ENCODE data around the gene SRGAP1.
"Not testable (repeated sequence)": the region's sequence is repeated elsewhere in the genome, so short reads cannot be mapped to it uniquely, and the experiment has no call there.

Gene SRGAP1

DNA sequence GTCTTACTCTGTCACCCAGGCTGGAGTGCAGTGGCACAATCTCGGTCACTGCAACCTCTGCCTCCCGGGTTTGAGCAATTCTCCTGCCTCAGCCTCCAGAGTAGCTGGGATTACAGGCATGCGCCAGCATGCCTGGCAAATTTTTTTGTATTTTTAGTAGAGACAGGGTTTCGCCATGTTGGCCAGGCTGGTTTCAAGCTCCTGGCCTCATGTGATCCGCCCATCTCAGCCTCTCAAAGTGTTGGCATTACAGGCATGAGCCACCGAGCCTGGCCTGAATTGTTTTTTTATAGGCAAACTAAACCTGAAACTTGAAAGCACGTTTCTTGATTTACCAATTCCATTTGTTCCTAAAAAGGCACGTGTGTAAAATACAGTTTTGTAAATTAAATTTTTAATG lies 173.6 kb downstream of the SRGAP1 start:
- not testable (repeated sequence) for DNase-seq

DNA sequence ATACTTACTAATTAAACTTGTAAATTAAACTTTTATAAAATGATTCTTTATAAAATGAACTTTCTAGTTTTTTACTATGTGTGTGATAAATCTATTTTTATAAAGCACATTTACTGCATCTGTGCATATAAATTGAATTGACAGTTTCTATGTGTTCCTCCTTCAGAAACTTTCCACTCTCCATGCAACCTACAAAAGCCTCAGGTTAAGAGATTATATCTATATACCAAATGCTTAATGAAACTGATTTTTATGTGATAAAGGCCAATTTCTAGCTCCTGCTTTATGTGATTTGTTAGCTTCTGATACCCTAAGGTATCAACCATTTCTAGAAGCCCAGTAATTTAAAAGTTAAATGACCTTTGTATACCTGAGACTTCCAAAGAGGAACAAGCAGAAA lies 174.0 kb downstream of the SRGAP1 start:
- no peak for DNase-seq

DNA sequence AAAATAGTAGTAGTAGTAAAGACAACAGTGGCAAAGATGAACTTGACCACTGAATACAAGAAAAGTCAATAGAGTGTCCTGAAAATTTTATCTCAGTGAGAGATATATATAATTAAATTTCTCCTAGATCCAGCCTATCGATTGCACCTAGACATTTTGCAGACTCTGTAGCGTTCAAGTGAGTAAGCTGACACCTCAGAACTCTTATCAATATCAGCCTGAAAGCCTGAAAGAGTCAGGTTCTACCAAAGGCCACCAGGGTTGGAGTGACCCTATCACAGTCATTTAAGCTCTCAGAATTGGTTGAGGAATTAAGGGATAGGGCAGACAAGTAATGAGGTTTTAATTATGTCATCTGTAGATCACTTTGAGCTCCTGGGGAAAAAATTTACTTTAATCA lies 174.6 kb downstream of the SRGAP1 start:
- no peak for DNase-seq

DNA sequence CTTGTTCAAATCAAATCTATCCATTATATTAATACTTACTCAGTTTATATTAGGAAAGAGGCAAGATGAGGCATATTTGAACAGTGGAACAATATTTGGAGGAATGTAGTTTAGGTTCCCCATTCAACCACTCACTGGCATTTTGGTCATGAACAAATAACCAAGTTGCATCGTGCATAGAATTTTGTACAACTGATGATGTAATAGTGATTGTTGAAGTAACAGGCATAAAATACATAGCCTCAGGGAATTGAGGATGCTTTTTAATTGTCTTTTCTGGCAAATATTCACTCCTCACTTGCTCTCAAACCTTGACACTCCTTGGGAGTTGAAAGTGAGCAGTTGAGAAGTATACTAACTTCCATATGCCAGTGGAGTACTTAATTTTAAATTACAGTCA lies 175.2 kb downstream of the SRGAP1 start:
- DNase-seq, result no peak

DNA sequence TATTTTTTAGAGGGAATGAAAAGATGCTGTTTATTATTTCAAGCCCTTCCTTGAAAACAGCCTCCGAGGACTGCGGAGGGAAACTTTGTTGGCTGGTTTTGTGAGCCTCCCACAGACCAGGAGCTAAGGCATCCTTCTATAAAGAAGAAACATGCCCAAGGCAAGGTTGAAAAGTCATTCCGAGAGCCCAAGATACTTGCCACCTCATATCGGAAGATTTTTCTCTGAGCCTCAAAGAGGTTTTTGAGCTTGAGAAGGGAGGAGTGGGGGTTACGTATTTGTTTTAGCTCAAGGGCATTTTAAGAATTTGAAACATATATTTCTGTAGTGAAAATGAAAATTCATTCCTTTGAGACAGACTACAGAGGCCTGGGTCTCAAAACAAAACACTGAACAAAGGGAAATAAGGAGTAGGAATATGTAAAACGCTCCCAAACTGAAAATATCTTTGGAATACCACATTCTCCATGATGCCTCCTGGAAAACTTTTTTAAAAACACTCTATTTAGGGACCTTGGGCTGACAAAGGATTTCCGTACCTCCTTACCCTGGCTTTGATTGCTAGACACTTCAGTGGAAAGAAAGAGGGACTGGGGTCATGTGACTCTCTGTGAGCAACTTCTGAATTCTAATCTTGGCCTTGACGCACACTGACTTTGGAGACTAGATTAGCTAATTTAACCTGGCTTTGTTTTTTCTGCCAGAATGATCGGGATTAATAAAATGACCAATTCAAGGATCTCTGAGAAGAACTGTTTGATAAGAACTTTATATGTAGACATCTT lies 180.9 kb downstream of the SRGAP1 start:
- no peak for DNase-seq

DNA sequence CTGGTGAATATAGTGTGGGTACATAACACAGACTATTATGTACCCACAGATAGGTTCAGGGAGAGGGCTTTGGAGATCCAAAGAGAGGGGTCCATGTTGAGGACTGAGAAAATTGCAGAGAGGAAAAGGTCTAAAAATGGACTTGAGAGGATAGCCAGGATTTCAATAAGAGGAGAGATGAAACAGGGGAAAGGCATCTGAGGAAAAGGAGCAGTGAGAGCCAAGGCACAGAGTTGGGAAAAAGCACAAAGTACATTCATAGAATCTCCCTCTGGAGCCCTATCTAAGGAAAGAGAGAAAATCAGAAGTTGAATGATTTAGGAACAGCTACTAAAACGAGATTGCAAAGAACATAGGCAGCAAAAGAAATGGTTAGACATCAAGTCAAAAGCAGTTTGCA lies 182.8 kb downstream of the SRGAP1 start:
- DNase-seq, result no peak

DNA sequence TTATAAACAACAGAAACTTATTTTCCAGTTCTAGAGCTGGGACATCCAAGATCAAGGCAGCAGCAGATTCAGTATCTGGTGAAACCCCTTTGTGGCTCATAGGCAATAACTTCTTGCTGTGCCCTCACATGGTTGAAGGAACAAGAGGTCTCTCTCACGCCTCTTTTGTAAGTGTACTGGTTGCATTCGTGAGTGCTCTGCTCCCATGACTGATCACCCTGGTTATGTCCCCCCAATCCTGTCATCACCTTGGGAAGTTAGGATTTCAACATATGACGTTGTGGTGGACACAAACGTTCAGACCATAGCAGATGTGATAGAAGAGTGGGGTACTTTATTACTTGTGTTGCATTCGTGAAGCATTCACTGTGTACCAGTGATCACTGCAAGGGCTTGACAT lies 184.0 kb downstream of the SRGAP1 start:
- no peak for DNase-seq

DNA sequence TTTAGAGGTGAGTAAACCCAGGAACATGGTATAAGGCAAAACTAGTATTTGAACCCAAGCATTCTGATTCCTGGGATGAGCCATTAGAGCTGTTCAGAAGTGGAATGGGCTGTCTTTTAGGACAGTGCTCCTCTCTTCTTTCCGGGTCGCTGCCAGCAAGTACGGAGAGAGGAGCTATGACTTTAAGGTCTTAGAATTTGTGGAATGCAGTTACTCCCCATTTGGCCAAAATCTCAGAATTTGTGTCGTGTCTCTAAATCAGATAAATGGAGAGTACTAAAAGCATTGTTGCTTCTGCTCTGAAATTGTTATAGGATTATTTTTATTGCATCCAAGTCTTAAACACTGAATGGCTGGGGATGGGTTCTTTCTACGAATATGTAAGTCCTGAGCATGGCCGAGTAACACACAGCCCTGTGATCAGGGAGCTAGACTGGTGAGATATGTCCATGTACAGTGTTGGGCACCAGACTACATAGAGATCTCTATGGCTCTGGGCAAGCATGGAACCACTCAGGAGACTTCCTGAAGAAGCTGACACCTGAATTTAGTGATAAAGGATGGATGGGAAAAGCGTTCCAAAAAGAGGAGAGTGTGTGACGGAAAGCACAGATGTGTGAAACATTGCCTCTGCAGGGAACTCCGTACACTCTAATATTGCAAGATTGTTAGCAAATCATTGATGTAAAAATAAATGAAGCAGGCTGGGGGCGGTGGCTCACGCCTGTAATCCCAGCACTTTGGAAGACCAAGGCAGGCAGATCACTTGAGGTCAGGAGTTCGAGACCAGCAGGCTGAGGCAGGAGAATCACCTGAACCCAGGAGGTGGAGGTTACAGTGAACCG lies 184.7 kb downstream of the SRGAP1 start:
- DNase-seq, result no peak

DNA sequence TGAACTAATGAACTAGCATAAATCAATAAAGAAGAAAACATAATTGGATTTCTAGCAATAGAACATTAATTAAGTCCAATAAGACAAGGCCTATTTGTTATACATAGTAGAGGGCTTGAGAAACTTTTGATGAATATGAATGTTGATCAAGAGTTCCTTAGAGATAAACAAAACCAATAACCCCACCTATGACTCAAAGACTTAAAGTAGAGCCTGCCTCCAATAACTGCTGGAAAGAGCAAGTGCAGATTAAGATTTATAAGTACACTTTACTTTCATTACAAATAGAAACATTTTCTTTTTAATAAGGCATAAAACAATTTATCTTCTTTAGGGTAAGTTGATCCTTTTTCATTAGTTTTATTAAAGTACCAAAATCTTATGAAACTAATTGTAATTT lies 185.7 kb downstream of the SRGAP1 start:
- no peak for DNase-seq

DNA sequence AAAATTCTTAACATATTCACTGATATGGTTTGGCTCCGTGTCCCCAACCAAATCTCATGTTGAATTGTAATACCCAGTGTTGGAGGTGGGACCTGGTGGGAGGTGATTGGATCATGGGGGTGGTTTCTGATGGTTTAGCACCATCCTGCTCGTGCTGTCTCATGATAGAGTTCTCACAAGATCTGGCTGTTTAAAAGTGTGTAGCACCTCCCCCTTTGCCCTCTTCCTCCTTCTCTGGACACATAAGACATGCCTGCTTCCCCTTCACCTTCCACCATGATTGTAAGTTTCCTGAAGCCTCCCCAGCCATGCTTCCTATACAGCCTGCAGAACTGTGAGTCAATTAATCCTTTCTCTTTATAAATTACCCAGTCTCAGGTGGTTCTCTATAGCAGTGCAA lies 189.6 kb downstream of the SRGAP1 start:
- not testable (repeated sequence) for DNase-seq

DNA sequence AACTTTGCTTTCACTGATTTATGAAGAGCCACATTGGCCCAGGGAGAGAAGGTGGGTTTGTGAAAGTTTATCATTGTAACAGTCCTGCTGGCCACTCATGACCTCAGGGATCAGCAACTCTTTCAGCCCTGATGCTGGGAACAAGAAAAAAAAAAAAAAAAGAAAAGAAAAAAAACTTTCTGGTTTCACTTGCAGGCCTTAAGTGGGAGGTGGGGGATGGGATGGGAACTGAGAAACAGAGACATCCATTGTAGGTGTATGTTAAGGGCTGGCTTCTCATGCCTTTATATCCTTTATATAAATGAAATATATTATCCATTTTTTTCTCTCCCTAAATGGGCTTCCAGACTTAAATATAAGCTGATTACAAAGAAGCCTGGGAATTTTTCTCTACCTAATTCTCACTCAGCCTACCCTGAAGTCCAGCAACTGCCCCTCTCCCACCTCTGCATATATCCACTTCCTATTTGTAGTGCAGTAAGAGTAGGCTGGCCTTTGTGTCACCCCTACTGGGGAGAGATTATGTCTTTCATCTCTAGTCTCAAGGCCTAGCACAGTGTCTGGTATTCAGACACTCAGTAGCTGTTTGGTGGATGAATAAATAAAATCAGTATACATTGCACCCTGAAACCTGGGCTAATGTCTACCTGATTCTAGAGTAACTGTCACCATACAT lies 190.5 kb downstream of the SRGAP1 start:
- DNase-seq, result no peak

DNA sequence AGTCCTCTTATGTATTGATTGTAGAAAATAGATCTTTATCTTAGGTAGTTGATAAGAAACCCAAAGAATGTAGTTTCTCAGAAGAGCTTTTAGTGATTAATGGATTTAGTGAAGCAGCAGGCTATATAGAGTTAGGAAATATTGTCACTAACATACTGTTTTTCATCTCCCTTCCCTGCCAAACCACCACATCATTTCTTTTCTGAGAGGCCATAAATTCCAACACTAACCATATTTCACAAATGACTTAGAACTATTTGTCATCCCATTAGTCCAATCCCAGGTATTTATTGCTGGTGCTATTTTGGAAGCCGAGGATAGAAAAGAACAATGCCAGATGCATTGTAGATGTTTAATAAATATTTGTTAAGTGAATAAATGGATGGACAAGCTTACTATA lies 191.9 kb downstream of the SRGAP1 start:
- DNase-seq, result no peak

DNA sequence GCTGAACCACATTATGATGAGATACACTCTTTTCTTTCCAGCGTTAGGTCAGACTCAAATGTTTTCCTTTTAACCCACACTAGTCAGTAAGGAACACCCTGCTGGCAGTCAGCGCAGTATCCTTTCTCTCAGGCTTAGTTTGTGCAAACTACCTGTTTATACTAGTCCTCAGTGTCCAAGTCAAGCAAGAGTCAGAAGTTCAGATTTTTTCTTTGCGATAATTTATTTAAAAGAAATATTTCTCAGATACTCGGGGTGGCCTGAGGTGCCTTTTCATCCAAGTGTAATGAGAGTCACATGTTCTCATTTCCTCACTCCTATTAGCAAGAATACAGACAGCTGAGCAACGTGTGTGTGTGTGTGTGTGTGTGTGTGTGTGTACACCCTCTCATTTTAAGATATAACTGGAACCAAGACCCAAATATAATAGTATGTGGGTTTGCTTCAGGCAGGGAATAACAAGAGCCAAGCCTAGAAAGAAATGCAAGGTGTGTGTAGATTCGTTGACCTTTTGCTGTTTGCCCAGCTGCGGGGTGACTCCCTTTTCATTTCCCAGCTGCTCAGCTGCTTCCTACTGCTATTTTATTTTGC lies 194.9 kb downstream of the SRGAP1 start:
- peak; percentile 65 for DNase-seq

DNA sequence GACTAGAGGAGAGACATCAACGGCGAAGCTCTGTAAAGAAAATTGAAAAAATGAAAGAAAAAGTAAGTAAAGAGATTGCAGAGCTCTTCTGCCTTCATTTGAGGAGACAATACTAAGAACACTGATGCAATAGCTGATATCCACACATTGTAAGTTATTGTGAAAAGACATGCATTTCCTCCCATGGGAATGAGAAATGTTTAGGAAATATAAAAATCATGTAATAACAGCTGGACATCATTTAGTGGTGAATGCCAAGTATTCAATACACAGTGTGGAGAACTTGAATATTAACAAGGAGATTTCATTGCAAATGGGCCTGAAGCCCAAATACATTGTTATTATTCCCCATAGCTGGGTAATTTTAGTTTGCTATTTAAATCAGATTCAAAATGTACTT lies 198.4 kb downstream of the SRGAP1 start:
- DNase-seq, result no peak

DNA sequence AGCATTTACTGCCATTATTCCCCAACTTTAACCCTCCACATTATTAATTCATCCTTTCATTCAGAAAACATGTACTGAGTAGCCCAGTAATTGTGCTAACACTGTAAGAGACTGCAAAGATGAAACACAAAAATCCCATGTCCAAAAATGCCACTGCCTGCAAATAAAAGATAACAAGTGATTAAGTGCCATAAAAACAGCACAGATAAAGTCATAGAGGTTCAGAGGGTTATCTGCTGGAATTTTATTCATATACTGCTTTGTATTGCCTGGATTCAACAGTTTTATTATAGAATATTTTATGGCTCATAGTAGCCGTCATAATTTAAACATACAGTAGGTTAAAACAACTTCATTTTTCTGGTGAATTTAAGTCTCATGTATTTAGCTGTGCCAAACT lies 199.7 kb downstream of the SRGAP1 start:
- DNase-seq, result no peak

DNA sequence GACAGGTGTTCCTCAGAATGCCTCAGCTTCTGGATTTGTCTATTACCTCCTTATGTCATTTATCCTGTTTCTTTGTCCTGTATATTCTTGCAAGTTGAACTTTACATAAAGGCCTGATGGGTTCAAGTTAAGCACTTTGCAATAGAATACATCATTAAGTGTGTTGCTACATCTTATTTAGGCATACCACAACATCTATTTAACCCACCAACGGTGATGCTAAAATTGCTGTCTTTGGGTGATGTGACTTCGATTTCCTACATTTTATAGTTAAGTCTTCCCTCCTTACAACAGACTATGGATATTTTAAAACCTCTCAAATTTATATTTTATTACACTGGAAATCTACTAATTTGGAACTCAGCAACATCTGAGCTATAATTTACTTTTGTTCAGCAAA lies 206.6 kb downstream of the SRGAP1 start:
- DNase-seq, result no peak

DNA sequence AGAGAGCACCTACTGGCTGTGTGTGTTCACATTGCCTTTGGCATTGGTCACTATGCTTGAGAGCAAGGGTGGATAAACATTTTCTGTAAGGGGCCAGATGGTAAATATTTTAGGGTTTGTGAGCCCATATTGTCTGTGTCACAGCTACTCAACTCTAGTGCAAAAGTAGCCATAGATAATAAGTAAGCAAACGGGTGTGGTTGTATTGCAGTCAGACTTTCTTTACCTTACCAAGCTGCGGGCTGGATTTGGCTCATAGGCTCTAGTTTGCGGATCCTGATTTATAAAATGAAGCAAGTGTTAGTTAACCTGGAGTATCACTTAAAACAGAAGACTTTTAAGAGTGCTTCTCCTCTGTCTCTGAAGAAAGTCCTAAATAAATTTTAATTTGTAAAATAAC lies 208.6 kb downstream of the SRGAP1 start:
- no peak for DNase-seq

DNA sequence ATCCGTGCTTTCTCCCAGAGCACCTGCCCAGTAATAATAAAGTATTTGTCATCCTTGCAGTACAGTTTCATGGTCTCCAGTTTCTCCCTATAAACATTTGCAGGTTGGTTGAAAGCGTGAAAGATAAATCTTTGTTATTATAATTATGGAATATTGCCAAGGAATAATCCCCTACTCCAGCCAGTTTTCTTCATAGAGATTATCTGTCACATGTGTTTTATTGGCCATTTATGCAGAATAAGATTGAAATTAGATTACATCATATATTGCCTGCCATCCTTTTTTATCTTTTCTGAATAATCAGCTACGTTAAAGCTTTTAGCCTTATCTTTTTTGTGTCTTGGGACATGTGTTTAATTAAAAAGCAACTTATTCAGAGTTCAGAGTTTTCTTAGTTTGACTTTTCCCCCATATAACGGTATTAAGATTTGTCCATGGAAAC lies 209.6 kb downstream of the SRGAP1 start:
- DNase-seq, result no peak

DNA sequence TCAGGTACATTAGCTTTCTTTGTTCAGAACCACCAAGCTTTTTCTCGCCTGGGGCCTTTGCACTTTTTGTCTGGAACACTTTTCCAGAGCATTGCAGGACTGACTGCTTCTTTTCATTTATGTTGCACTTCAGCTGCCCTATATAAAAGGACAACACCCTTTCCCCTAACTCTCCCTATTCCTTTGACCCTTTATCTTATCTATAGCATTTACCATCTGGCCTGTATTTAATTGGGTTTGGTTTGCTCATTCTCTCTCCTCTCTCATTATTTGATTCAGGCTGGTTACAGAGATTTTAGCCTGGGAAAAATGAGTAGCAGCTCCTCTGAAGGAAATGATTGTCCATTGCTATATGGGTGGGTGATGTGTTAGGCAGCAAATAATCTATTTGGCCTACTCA lies 212.2 kb downstream of the SRGAP1 start:
- DNase-seq, result no peak

DNA sequence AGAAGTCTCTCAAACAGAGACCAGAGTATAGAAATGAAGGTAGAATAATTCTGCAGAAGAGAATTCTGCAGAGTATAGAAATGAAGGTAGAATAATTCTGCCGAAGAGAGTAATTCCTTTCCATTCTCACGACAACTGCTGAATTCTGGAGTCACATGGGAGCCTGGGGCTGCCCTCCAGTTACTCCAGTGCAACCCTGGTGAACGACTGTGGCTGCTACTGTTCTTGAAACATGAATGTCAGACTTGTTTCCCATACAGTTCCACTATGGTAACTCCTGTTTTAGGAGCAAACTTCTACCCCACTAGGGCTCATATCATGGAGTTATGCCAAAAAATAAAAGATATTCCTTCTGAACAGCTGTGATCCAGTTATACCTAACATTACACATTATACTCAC lies 213.2 kb downstream of the SRGAP1 start:
- DNase-seq, result no peak

DNA sequence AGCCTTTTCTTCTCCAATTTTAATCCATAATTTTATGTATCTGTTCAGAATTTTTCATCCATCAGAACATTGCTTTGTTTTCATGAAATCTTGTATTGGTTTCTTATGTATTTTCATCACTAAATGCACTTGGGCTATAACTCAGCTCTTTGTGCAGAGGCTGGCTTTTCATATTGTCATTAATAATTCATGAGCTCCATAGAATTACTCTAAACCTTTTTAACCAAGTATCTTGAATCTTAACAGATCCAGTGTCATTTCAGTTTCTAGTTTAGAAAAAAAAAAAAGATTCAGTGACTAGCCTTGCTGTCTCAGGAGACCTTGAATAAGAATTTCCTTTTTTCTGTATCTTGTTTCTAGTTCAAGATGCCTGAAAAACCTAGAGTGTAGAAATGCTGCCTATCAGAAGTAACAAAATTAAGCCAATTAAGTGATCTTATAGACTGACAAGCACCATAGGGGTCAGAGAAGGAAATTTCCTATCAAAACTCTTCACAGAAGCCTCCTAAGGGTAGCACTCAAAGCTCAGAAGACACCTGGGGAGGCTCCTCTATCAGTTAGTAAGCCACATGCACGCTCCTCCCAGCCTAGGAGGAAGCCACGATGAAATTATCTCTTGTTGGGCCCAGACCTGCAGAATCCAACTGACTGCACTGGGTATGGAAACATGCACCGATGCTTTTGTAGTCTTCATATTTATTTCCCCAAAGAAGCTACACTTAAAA lies 214.2 kb downstream of the SRGAP1 start:
- no peak for DNase-seq

DNA sequence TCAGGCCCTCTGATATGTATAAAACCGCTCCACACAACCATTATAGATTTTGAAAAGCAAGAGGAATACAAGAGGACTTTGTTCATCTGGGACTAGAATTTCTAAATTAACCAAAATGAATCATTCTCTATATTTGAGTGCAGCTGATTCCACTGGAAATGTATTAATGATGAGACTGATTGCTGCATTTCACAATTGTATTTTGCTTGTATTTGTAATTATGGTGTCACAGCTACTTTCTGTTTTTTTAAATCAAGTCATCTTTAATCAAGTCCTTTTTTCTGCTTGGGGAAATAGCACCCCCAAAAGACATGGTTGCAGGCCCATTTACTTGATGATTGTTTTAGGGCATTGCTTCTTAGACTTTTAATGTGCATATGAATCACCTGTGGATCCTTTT lies 215.2 kb downstream of the SRGAP1 start:
- no peak for DNase-seq

Data from NCI-H1436 treated with DMSO at 0.1 percent for 48 hours (cell line).